Measurements from ENCODE around the gene CD2BP2. TPM values are rescaled to one million over a fixed set of nuclear protein-coding genes. Genes with fewer than 3 reads are reported as not detected.
"Not testable (repeated sequence)": the region's sequence is repeated elsewhere in the genome, so short reads cannot be mapped to it uniquely, and the experiment has no call there.

Gene CD2BP2
- total and polyA plus RNA-seq, 2 donors (not counting 1 experiment from before 2014, with no cell fraction given), result 35.2 to 45.5 TPM

- DNase-seq (ENCODE audit: low read depth in 2 of 2), result no peak
- Histone ChIP-seq H3K36me3 (ENCODE audit: control insufficient read depth, insufficient read depth, low read length) (peaks cover 7% of the 10 kb centered on the region), H4K20me1 (ENCODE audit: control insufficient read depth, extremely low read depth, insufficient read depth, low read length) (no peaks in the 10 kb centered on the region), H3K4me3 (replicated peaks in 1 of 4; ENCODE audit: control extremely low read depth in 1 of 4, insufficient read depth in 1 of 4, low read depth in 3 of 4, low read length in 4 of 4) (no peak overlapping the region), H3K79me2 (ENCODE audit: control insufficient read depth, insufficient read depth, low read length) (no peaks in the 10 kb centered on the region), H3K27me3 (ENCODE audit: control insufficient read depth, insufficient read depth, low read length) (no peaks in the 10 kb centered on the region), H3K9ac (ENCODE audit: insufficient read depth, low read length) (no peak overlapping the region), H3K9me3 (ENCODE audit: control insufficient read depth, insufficient read depth, low read depth, low read length) (no peaks in the 10 kb centered on the region), H2AFZ (ENCODE audit: low read length) (no peak overlapping the region), H3K4me1 (ENCODE audit: control insufficient read depth, extremely low read depth, insufficient read depth, low read length) (peaks cover 14% of the 10 kb centered on the region), H3K4me2 (ENCODE audit: extremely low read depth, insufficient read depth, low read length) (no peak overlapping the region), H3K27ac (ENCODE audit: insufficient read depth, low read length) (no peak overlapping the region)
- TF ChIP-seq CTCF (conservative IDR thresholded peaks at IDR 0.05 in 1 of 2, IDR thresholded peaks at IDR 0.05 in 1 of 2; ENCODE audit: low read depth in 1 of 2, low read length in 2 of 2), result no peak
- no peak for TF ChIP-seq EZH2 (IDR thresholded peaks at IDR 0.05; ENCODE audit: low read length, missing control alignments)
Measured at GRCh38 chr16:30397776-30398660, 42.9 kb upstream of the CD2BP2 start.

GRCh38 chr16:30397056-30397455 lies 41.9 kb upstream of the CD2BP2 start:
- no peak overlapping the region for H3K9ac ChIP-seq (ENCODE audit: insufficient read depth, low read length)
- H3K4me2 ChIP-seq (ENCODE audit: extremely low read depth, insufficient read depth, low read length), result no peak overlapping the region
- H3K4me1 ChIP-seq (ENCODE audit: control insufficient read depth, extremely low read depth, insufficient read depth, low read length), result peaks cover 14% of the 10 kb centered on the region
- no peak for DNase-seq (ENCODE audit: low read depth in 2 of 2)
- TF ChIP-seq CTCF (conservative IDR thresholded peaks at IDR 0.05 in 1 of 2, IDR thresholded peaks at IDR 0.05 in 1 of 2; ENCODE audit: low read depth in 1 of 2, low read length in 2 of 2), result no peak
- no peak for TF ChIP-seq EZH2 (IDR thresholded peaks at IDR 0.05; ENCODE audit: low read length, missing control alignments)
- no peaks in the 10 kb centered on the region for H3K79me2 ChIP-seq (ENCODE audit: control insufficient read depth, insufficient read depth, low read length)
- H3K27me3 ChIP-seq (ENCODE audit: control insufficient read depth, insufficient read depth, low read length), result no peaks in the 10 kb centered on the region
- H2AFZ ChIP-seq (ENCODE audit: low read length), result no peak overlapping the region
- no peak overlapping the region for H3K27ac ChIP-seq (ENCODE audit: insufficient read depth, low read length)
- H3K9me3 ChIP-seq (ENCODE audit: control insufficient read depth, insufficient read depth, low read depth, low read length), result no peaks in the 10 kb centered on the region
- peaks cover 7% of the 10 kb centered on the region for H3K36me3 ChIP-seq (ENCODE audit: control insufficient read depth, insufficient read depth, low read length)
- H3K4me3 ChIP-seq (replicated peaks in 1 of 4; ENCODE audit: control extremely low read depth in 1 of 4, insufficient read depth in 1 of 4, low read depth in 3 of 4, low read length in 4 of 4), result no peak overlapping the region
- H4K20me1 ChIP-seq (ENCODE audit: control insufficient read depth, extremely low read depth, insufficient read depth, low read length), result no peaks in the 10 kb centered on the region

GRCh38 chr16:30396627-30397026 lies 41.5 kb upstream of the CD2BP2 start:
- not testable (repeated sequence) for DNase-seq (ENCODE audit: low read depth in 2 of 2); H3K9me3 ChIP-seq (ENCODE audit: control insufficient read depth, insufficient read depth, low read depth, low read length); H3K9ac ChIP-seq (ENCODE audit: insufficient read depth, low read length); H2AFZ ChIP-seq (ENCODE audit: low read length); H3K36me3 ChIP-seq (ENCODE audit: control insufficient read depth, insufficient read depth, low read length); H3K27me3 ChIP-seq (ENCODE audit: control insufficient read depth, insufficient read depth, low read length); H3K27ac ChIP-seq (ENCODE audit: insufficient read depth, low read length); H3K79me2 ChIP-seq (ENCODE audit: control insufficient read depth, insufficient read depth, low read length); H4K20me1 ChIP-seq (ENCODE audit: control insufficient read depth, extremely low read depth, insufficient read depth, low read length)
- H3K4me3 ChIP-seq (replicated peaks in 1 of 4; ENCODE audit: control extremely low read depth in 1 of 4, insufficient read depth in 1 of 4, low read depth in 3 of 4, low read length in 4 of 4), result peak overlapping the region in 1 of 4 experiments; percentile 73
- peaks cover 14% of the 10 kb centered on the region for H3K4me1 ChIP-seq (ENCODE audit: control insufficient read depth, extremely low read depth, insufficient read depth, low read length)
- H3K4me2 ChIP-seq (ENCODE audit: extremely low read depth, insufficient read depth, low read length), result peak overlapping the region; percentile 84
